Esophagus muscularis mucosa (tissue), 4 donors: Measurements from ENCODE around the gene GABPB2. TPM values are rescaled to one million over a fixed set of nuclear protein-coding genes. Genes with fewer than 3 reads are reported as not detected.

ENCODE experiments used
- DNase-seq: peaks from one replicate; pipeline ENCODE4 v3.0.0-alpha.2; 2017; ENCODE audit errors: extremely low spot score
- H3K27ac ChIP-seq, 4 donors: fragments of 200-600 bp; sonication (generic); replicated peaks in 1 of 4; 1 replicate in 3 of 4; 2 replicates in 1 of 4; pipeline ENCODE4 v1.5.1; 2016 to 2019; ENCODE audit warnings: mild to moderate bottlenecking in 1 of 4
- H3K27me3 ChIP-seq, 4 donors: fragments of 200-600 bp; sonication (generic); one replicate each; pipeline versions ENCODE4 v1.5.1 to v1.6.0; 2016 to 2019
- H3K36me3 ChIP-seq, 4 donors: fragments of 200-600 bp; sonication (generic); one replicate each; pipeline ENCODE4 v1.5.1; 2016 to 2019
- H3K4me1 ChIP-seq, 4 donors: fragments of 200-600 bp; sonication (generic); one replicate each; pipeline ENCODE4 v1.5.1; 2016 to 2019
- H3K4me3 ChIP-seq, 4 donors: fragments of 200-600 bp; sonication (generic); 1 replicate in 2 of 4; 2 replicates in 2 of 4; pipeline ENCODE4 v1.5.1; 2016 to 2019; ENCODE audit warnings: mild to moderate bottlenecking in 4 of 4, moderate library complexity in 1 of 4
- H3K9me3 ChIP-seq, 4 donors: fragments of 200-600 bp; sonication (generic); 1 replicate in 3 of 4; 2 replicates in 1 of 4; pipeline ENCODE4 v1.5.1; 2016 to 2019
- CTCF ChIP-seq, 3 experiments: fragments of 200-600 bp in 2 of 3; fragments of 450-650 bp in 1 of 3; sonication (generic) in 2 of 3; IDR thresholded peaks; one replicate each; pipeline ENCODE4 v1.5.1; 2017 to 2019; ENCODE audit warnings: antibody characterized with exemption in 3 of 3, mild to moderate bottlenecking in 2 of 3, moderate library complexity in 1 of 3
- EP300 ChIP-seq: sonication (generic); formaldehyde crosslinking; IDR thresholded peaks from one replicate; pipeline ENCODE4 v1.6.1; 2017; ENCODE audit warnings: antibody characterized with exemption
- POLR2A ChIP-seq: fragments of 450-650 bp; IDR thresholded peaks from one replicate; pipeline ENCODE4 v1.6.1; 2017; ENCODE audit warnings: antibody characterized with exemption, moderate library complexity, mild to moderate bottlenecking, low read depth
- POLR2AphosphoS5 ChIP-seq, 2 donors: sonication (generic); formaldehyde crosslinking; IDR thresholded peaks; one replicate each; pipeline ENCODE4 v1.6.1; 2017; ENCODE audit warnings: antibody characterized with exemption in 2 of 2
- WGBS: methylation state at CpG from one replicate; pipeline ENCODE4 v1.1.5; 2018; 5-methylcytosine and 5-hydroxymethylcytosine counted together
- intact Hi-C: fragments of 100-400 bp; cut with DNase I; formaldehyde crosslinking; loops from one replicate; pipeline ENCODE4 v1.15.1; 2023
- total RNA-seq, 4 donors: library from RNA; depleted of rRNA; stranded (reverse); fragments of >200 nt; gene quantifications; one replicate each; pipeline versions ENCODE4 v1.1.0 to v1.2.1, GENCODE V29; 2016

GABPB2 gene
- total RNA-seq, 4 donors from 2014 or later: 16.1 to 25.7 (median 20.9) TPM

- 68% methylated on average over 2 of the region's 2 CpGs for WGBS
- H3K27me3 ChIP-seq: no peaks in the 10 kb centered on the region
- peaks cover 40 to 52% (median 49%) of the 10 kb centered on the region in 4 donors for H3K36me3 ChIP-seq
- no peak overlapping the region for H3K4me3 ChIP-seq
- intact Hi-C loops: no loop called here
- TF ChIP-seq POLR2A: no peak
- no peak for TF ChIP-seq EP300
- no peak for TF ChIP-seq POLR2AphosphoS5 (IDR thresholded peaks at IDR 0.05)
- TF ChIP-seq CTCF (IDR thresholded peaks at IDR 0.05): no peak
- no peak for DNase-seq
- peaks cover 30 to 47% (median 41%) of the 10 kb centered on the region in 4 donors for H3K4me1 ChIP-seq
- H3K9me3 ChIP-seq: no peaks in the 10 kb centered on the region
- H3K27ac ChIP-seq: no peak overlapping the region
Measured at GRCh38 chr1:151051356-151052009, 19.1 kb upstream of the GABPB2 start.

- peak overlapping the region; percentile 50 to 95 (median 91) for H3K27ac ChIP-seq
- H3K36me3 ChIP-seq: peaks cover 40 to 54% (median 52%) of the 10 kb centered on the region in 4 donors
- peaks cover 35 to 42% (median 40%) of the 10 kb centered on the region in 4 donors for H3K4me1 ChIP-seq
- no peaks in the 10 kb centered on the region for H3K27me3 ChIP-seq
- TF ChIP-seq POLR2A: no peak
- TF ChIP-seq POLR2AphosphoS5 (IDR thresholded peaks at IDR 0.05): no peak
- no peak for TF ChIP-seq EP300
- no peak for TF ChIP-seq CTCF (IDR thresholded peaks at IDR 0.05)
- no peaks in the 10 kb centered on the region for H3K9me3 ChIP-seq
- H3K4me3 ChIP-seq: no peak overlapping the region
- DNase-seq: no peak
- intact Hi-C loops: loop anchor here (5.0 kb wide), 1 partner anchor 33 kb away; no protein-coding TSS in a partner anchor
- WGBS: 88% methylated on average over 4 of the region's 4 CpGs
Measured at GRCh38 chr1:151054971-151055547, 15.5 kb upstream of the GABPB2 start.

- H3K4me1 ChIP-seq: peaks cover 35 to 47% (median 44%) of the 10 kb centered on the region in 4 donors
- H3K36me3 ChIP-seq: peaks cover 40 to 54% (median 52%) of the 10 kb centered on the region in 4 donors
- intact Hi-C loops: loop anchor here (5.0 kb wide), 1 partner anchor 33 kb away; no protein-coding TSS in a partner anchor
- H3K27ac ChIP-seq: peak overlapping the region; percentile 50 to 95 (median 91)
- 100% methylated on average over 1 of the region's 2 CpGs for WGBS
- H3K9me3 ChIP-seq: no peaks in the 10 kb centered on the region
- no peak overlapping the region for H3K4me3 ChIP-seq
- DNase-seq: no peak
- no peak for TF ChIP-seq POLR2AphosphoS5 (IDR thresholded peaks at IDR 0.05)
- TF ChIP-seq EP300: no peak
- no peak for TF ChIP-seq POLR2A
- no peak for TF ChIP-seq CTCF (IDR thresholded peaks at IDR 0.05)
- H3K27me3 ChIP-seq: no peaks in the 10 kb centered on the region
Measured at GRCh38 chr1:151055581-151055980, 15.0 kb upstream of the GABPB2 start.

- TF ChIP-seq EP300 (no peak), POLR2AphosphoS5 (IDR thresholded peaks at IDR 0.05) (no peak), CTCF (IDR thresholded peaks at IDR 0.05) (no peak), POLR2A (no peak)
- WGBS: 44% methylated on average over 2 of the region's 2 CpGs
- no peaks in the 10 kb centered on the region for H3K27me3 ChIP-seq
- intact Hi-C loops: loop anchor here (5.0 kb wide), 1 partner anchor 34 kb away; no protein-coding TSS in a partner anchor
- no peaks in the 10 kb centered on the region for H3K9me3 ChIP-seq
- DNase-seq: no peak
- H3K27ac ChIP-seq: peak overlapping the region; percentile 50 to 95 (median 91)
- peak overlapping the region in 2 of 4 donors; percentile 2 to 6 for H3K4me3 ChIP-seq
- peaks cover 40 to 54% (median 52%) of the 10 kb centered on the region in 4 donors for H3K36me3 ChIP-seq
- H3K4me1 ChIP-seq: peaks cover 35 to 51% (median 47%) of the 10 kb centered on the region in 4 donors
Measured at GRCh38 chr1:151056149-151056548, 14.4 kb upstream of the GABPB2 start.
